Testis (tissue), 3 donors: ENCODE results near the gene STRIP1. TPM values are rescaled to one million over a fixed set of nuclear protein-coding genes. Genes with fewer than 3 reads are reported as not detected.
A peak's percentile ranks its signal among the peaks of the same experiment; 100 is the strongest.

Source experiments
- DNase-seq: peaks from one replicate; pipeline ENCODE4 v3.0.0-alpha.2; 2019
- H3K27ac ChIP-seq, 2 donors: fragments of 200-600 bp; sonication (generic); one replicate each; pipeline ENCODE4 v1.5.1; 2019
- H3K27me3 ChIP-seq: fragments of 200-600 bp; sonication (generic); one replicate; pipeline ENCODE4 v1.5.1; 2019
- H3K36me3 ChIP-seq: fragments of 200-600 bp; sonication (generic); one replicate; pipeline ENCODE4 v1.5.1; 2017; ENCODE audit warnings: low read depth; ENCODE audit errors: missing control alignments
- H3K4me1 ChIP-seq: fragments of 200-600 bp; sonication (generic); one replicate; pipeline ENCODE4 v1.5.1; 2019
- H3K4me3 ChIP-seq, 2 donors: fragments of 200-600 bp; sonication (generic); one replicate each; pipeline ENCODE4 v1.5.1; 2017 to 2019
- H3K9me3 ChIP-seq: fragments of 200-600 bp; sonication (generic); one replicate; pipeline ENCODE4 v1.5.1; 2017
- POLR2A ChIP-seq: fragments of 450-650 bp; IDR thresholded peaks from one replicate; pipeline ENCODE4 v1.6.1; 2017; ENCODE audit warnings: antibody characterized with exemption, mild to moderate bottlenecking, moderate library complexity
- WGBS, 2 donors: methylation state at CpG; one replicate each; pipeline ENCODE4 v1.1.5; 2018; 5-methylcytosine and 5-hydroxymethylcytosine counted together
- intact Hi-C: fragments of 100-400 bp; cut with DNase I; formaldehyde crosslinking; loops from one replicate; pipeline ENCODE4 v1.15.1; 2023; ENCODE audit warnings: low total_unique reads
- polyA plus RNA-seq: library from polyadenylated mRNA; stranded (reverse); fragments of 350-450 nt; fragmentation: Illumina TruSeq; extraction: RNeasy Lipid Tissue Mini Kit (QIAGEN cat#74804); gene quantifications from one replicate; pipeline ENCODE4 v1.2.3, GENCODE V29; 2014; ENCODE audit warnings: low read depth, low replicate concordance; ENCODE audit not compliant: insufficient read depth
- total RNA-seq, 2 donors: library from RNA; depleted of rRNA; stranded (reverse); fragments of >200 nt; gene quantifications; one replicate each; pipeline ENCODE4 v1.2.3, GENCODE V29; 2016
- TF ChIP-seq, protein P1 (sequence below), 3 experiments: fragments of 450-650 bp in 2 of 3; fragments of 200-600 bp in 1 of 3; sonication (generic) in 1 of 3; IDR thresholded peaks; one replicate each; pipeline ENCODE4 v1.5.1; 2016 to 2019; ENCODE audit warnings: antibody characterized with exemption in 3 of 3, mild to moderate bottlenecking in 2 of 3, moderate library complexity in 1 of 3

Gene STRIP1
- total and polyA plus RNA-seq, 3 donors from 2014 or later = 49.9 to 103 (median 85.8) TPM

DNA sequence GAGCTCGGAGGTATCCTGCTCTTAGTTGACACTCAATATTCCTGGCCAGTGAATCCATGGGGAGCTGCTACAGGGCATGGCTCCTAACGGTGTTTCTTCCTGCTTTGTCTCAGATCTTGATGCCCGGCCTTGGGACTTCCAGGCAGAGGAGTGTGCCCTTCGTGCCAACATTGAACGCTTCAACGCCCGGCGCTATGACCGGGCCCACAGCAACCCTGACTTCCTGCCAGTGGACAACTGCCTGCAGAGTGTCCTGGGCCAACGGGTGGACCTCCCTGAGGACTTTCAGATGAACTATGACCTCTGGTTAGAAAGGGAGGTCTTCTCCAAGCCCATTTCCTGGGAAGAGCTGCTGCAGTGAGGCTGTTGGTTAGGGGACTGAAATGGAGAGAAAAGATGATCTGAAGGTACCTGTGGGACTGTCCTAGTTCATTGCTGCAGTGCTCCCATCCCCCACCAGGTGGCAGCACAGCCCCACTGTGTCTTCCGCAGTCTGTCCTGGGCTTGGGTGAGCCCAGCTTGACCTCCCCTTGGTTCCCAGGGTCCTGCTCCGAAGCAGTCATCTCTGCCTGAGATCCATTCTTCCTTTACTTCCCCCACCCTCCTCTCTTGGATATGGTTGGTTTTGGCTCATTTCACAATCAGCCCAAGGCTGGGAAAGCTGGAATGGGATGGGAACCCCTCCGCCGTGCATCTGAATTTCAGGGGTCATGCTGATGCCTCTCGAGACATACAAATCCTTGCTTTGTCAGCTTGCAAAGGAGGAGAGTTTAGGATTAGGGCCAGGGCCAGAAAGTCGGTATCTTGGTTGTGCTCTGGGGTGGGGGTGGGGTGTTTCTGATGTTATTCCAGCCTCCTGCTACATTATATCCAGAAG is 19.4 kb downstream of the STRIP1 start:
- DNase-seq = peak; percentile 85
- Histone ChIP-seq H3K36me3 (no peaks in the 10 kb centered on the region), H3K9me3 (no peaks in the 10 kb centered on the region), H3K27me3 (no peaks in the 10 kb centered on the region), H3K27ac (no peak overlapping the region), H3K4me1 (peaks cover 36% of the 10 kb centered on the region), H3K4me3 (no peak overlapping the region)
- no peak for TF ChIP-seq POLR2A
- TF ChIP-seq, protein P1, sequence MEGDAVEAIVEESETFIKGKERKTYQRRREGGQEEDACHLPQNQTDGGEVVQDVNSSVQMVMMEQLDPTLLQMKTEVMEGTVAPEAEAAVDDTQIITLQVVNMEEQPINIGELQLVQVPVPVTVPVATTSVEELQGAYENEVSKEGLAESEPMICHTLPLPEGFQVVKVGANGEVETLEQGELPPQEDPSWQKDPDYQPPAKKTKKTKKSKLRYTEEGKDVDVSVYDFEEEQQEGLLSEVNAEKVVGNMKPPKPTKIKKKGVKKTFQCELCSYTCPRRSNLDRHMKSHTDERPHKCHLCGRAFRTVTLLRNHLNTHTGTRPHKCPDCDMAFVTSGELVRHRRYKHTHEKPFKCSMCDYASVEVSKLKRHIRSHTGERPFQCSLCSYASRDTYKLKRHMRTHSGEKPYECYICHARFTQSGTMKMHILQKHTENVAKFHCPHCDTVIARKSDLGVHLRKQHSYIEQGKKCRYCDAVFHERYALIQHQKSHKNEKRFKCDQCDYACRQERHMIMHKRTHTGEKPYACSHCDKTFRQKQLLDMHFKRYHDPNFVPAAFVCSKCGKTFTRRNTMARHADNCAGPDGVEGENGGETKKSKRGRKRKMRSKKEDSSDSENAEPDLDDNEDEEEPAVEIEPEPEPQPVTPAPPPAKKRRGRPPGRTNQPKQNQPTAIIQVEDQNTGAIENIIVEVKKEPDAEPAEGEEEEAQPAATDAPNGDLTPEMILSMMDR (IDR thresholded peaks at IDR 0.05) = peak; percentile 82 to 98 (median 88)
- WGBS, 2 donors = 57 to 63% methylated on average over 16 of the region's 16 CpGs
- intact Hi-C loops = loop anchor here (5.0 kb wide), 1 partner anchor 54 kb away; no protein-coding TSS in a partner anchor

DNA sequence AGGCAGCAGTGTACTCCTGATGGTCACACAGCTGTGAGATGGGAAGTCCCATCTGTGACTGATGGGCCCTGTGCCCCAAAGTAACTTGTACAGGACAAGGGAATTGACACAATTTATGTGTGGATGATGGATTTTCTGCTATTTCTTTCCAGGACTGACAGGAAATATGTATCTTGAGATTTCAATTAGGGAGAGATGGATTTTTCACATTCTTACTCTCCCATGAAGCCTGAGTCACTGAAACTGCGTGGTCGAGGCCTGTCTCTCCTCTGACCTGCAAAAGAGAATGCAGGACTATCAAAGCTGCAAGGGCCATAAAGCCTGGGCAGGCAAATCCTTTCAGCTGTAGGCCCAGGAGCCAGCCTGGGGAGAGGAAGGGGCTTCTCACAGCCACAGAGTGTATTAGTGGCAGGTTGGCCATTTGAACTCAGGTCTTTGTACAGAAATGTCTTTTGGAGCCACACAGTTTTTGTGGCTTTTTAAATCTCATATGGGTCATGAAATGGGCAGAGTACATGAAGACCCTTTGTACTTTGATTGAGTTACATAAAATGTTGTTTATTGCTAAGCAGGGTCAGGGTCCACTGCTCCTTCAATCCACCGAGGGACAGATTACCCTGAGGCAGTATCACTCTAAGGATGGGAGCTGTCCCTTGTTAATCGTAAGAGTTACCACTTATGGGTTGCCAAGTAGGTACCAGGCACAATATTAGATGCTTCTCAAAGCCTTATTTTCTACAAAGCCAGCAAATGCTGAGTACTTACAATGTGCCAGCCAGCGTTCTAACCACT is 21.3 kb downstream of the STRIP1 start:
- H3K36me3 ChIP-seq = no peaks in the 10 kb centered on the region
- no peak for DNase-seq
- no peaks in the 10 kb centered on the region for H3K27me3 ChIP-seq
- no peak overlapping the region for H3K4me3 ChIP-seq
- 75 to 87% methylated on average over 5 of the region's 5 CpGs for WGBS, 2 donors
- H3K27ac ChIP-seq = no peak overlapping the region
- no peaks in the 10 kb centered on the region for H3K9me3 ChIP-seq
- TF ChIP-seq, protein P1 (IDR thresholded peaks at IDR 0.05) = no peak
- no peak for TF ChIP-seq POLR2A
- peaks cover 19% of the 10 kb centered on the region for H3K4me1 ChIP-seq
- intact Hi-C loops = no loop called here

DNA sequence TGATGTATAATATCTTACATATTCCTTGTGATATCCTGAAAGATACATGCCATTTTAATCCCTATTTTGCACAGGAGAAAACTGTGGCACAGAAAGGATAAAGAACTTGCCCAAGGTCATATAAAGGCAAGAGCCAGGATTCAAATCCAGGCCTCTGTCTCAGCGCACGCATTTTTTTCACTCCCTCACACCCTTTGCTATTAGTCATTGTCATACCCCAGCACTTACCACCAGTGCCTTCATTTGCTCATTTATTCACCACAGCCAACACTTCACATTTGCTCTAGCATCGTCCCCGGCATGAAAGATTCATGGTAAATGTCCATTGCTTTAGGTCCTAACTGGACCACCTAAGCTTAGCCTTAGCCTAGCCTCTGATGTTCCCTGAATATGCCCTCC is 21.9 kb downstream of the STRIP1 start:
- WGBS, 2 donors = 74 to 76% methylated on average over 4 of the region's 4 CpGs
- Histone ChIP-seq H3K27me3 (no peaks in the 10 kb centered on the region), H3K4me3 (no peak overlapping the region), H3K4me1 (peaks cover 15% of the 10 kb centered on the region), H3K36me3 (no peaks in the 10 kb centered on the region), H3K27ac (no peak overlapping the region), H3K9me3 (no peaks in the 10 kb centered on the region)
- no peak for DNase-seq
- intact Hi-C loops = no loop called here
- TF ChIP-seq POLR2A = no peak
- TF ChIP-seq, protein P1 (IDR thresholded peaks at IDR 0.05) = no peak

DNA sequence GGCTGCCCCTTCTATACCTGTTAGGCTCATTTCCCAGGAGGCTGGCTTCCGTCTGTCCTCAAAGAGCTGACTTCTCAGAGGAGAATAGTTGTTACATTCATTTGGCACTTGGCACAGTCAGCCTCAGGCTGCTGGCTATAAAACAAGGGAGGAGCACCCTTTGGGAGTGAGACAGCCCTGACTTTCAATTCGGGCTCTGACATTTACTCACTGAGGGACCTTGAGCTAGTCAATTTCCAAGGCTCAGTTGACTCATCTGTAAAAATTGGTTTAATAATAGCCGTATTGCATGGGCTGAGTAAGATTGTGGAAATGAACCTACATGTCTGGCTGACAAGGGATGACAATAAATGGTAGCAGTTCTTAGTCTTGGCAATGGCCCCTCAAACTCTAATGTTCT is 22.4 kb downstream of the STRIP1 start:
- intact Hi-C loops = no loop called here
- TF ChIP-seq, protein P1 (IDR thresholded peaks at IDR 0.05) = no peak
- no peak for TF ChIP-seq POLR2A
- Histone ChIP-seq H3K4me3 (no peak overlapping the region), H3K9me3 (no peaks in the 10 kb centered on the region), H3K36me3 (no peaks in the 10 kb centered on the region), H3K4me1 (peaks cover 11% of the 10 kb centered on the region), H3K27me3 (no peaks in the 10 kb centered on the region), H3K27ac (no peak overlapping the region)
- 49 to 54% methylated on average over 3 of the region's 3 CpGs for WGBS, 2 donors
- peak; percentile 67 for DNase-seq
